Measurements from ENCODE around the gene CACNA2D1.
"Not testable (repeated sequence)": the region's sequence is repeated elsewhere in the genome, so short reads cannot be mapped to it uniquely, and the experiment has no call there.

Gene CACNA2D1

GRCh38 chr7:82433507-82433906, 10.1 kb downstream of the CACNA2D1 start:
- DNase-seq = no peak

GRCh38 chr7:82432743-82433142, 10.8 kb downstream of the CACNA2D1 start:
- not testable (repeated sequence) for DNase-seq

- DNase-seq = no peak
Observed at GRCh38 chr7:82430500-82431465, 12.8 kb downstream of the CACNA2D1 start.

- no peak for DNase-seq
Observed at GRCh38 chr7:82429408-82429807, 14.2 kb downstream of the CACNA2D1 start.

- no peak for DNase-seq
Observed at GRCh38 chr7:82428186-82428961, 15.2 kb downstream of the CACNA2D1 start.

- no peak for DNase-seq
Observed at GRCh38 chr7:82423446-82423845, 20.1 kb downstream of the CACNA2D1 start.

- no peak for DNase-seq
Observed at GRCh38 chr7:82419200-82419599, 24.4 kb downstream of the CACNA2D1 start.

GRCh38 chr7:82417898-82418297, 25.7 kb downstream of the CACNA2D1 start:
- DNase-seq = no peak

GRCh38 chr7:82416402-82416801, 27.2 kb downstream of the CACNA2D1 start:
- DNase-seq = no peak

- no peak for DNase-seq
Observed at GRCh38 chr7:82414389-82414788, 29.2 kb downstream of the CACNA2D1 start.

- DNase-seq = no peak
Observed at GRCh38 chr7:82413237-82413636, 30.3 kb downstream of the CACNA2D1 start.

GRCh38 chr7:82411732-82412131, 31.8 kb downstream of the CACNA2D1 start:
- no peak for DNase-seq

- no peak for DNase-seq
Observed at GRCh38 chr7:82410461-82410860, 33.1 kb downstream of the CACNA2D1 start.

- DNase-seq = no peak
Observed at GRCh38 chr7:82406937-82407336, 36.6 kb downstream of the CACNA2D1 start.

- no peak for DNase-seq
Observed at GRCh38 chr7:82405301-82405700, 38.3 kb downstream of the CACNA2D1 start.

GRCh38 chr7:82404652-82405051, 38.9 kb downstream of the CACNA2D1 start:
- no peak for DNase-seq

- DNase-seq = no peak
Observed at GRCh38 chr7:82404094-82404493, 39.5 kb downstream of the CACNA2D1 start.

- DNase-seq = no peak
Observed at GRCh38 chr7:82397879-82398524, 45.6 kb downstream of the CACNA2D1 start.

- DNase-seq = no peak
Observed at GRCh38 chr7:82396343-82396742, 47.2 kb downstream of the CACNA2D1 start.

GRCh38 chr7:82395147-82395546, 48.4 kb downstream of the CACNA2D1 start:
- no peak for DNase-seq

GRCh38 chr7:82393840-82394220, 49.7 kb downstream of the CACNA2D1 start:
- DNase-seq = no peak

- no peak for DNase-seq
Observed at GRCh38 chr7:82393076-82393839, 50.3 kb downstream of the CACNA2D1 start.

- DNase-seq = no peak
Observed at GRCh38 chr7:82390936-82391335, 52.6 kb downstream of the CACNA2D1 start.
